ENCODE measurements around the gene N4BP3.

The N4BP3 gene

DNA sequence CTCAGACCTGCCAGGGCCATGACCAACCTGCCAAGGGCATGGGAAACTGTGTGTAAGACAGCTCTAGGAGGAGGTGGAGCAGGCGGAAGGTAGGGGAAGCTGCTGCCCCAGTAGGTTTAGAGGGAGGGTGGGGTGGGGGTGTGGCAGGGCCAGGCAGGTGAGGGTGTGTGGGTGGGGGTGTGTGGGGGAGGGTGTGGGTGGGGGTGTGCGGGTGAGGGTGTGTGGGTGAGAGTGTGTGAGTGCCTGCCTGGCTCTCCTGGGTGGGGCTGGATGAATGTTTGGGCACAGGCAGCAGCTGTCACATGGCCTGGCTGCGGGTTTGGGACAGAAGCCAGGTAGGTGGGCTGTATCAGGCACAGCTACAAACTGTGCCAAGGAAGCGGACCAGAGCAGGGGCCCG is 8.8 kb upstream of the N4BP3 start:
- no peak for DNase-seq

DNA sequence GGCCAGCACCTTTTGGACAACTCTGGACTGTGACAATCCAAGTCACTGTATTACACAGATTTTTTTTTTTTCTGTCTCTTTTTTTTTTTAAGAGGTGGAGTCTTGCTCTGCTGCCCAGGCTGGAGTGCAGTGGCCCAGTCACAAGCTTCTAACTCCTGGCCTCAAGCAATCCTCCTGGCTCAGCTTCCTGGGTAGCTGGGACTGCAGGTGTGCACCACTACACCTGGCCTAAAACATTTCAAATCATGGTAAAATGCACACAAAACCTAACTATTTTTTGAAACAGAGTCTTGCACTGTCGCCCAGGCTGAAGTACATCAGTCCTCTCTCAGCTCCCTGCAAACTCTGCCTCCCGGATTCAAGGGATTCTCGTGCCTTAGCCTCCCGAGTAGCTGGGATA is 7.2 kb upstream of the N4BP3 start:
- DNase-seq, result no peak

DNA sequence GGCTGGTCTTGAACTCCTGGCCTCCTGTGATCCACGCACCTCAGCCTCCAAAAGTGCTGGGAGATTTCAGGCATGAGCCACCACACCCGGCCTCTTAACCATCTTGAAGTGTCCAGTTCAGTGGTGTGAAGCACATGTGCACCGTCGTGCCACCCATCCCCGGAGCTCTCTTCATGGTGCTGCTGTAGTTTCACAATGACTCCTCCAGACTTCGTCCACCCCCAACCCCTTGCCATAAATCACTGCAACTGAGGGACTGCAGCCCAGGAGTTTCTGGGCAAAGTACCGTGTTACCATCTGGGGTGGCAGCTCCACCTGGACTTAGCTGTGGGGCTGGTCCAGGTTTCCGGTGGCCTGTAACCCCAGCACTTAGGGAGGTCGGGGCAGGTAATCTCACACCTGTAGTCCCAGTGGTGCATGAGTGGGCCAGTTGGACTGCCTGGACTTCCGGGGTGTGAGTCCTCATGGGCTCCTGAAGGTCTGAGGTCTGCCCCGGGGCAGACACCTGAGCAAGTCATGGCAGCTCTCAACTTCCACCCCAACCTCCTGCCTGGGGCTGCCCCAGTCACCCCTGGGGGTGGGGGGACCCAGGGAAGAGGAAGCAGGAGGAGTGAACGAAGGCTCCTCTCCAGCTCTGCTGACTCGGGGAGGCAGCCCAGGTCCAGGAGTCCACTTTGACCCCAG is 6.6 kb upstream of the N4BP3 start:
- DNase-seq, result no peak

DNA sequence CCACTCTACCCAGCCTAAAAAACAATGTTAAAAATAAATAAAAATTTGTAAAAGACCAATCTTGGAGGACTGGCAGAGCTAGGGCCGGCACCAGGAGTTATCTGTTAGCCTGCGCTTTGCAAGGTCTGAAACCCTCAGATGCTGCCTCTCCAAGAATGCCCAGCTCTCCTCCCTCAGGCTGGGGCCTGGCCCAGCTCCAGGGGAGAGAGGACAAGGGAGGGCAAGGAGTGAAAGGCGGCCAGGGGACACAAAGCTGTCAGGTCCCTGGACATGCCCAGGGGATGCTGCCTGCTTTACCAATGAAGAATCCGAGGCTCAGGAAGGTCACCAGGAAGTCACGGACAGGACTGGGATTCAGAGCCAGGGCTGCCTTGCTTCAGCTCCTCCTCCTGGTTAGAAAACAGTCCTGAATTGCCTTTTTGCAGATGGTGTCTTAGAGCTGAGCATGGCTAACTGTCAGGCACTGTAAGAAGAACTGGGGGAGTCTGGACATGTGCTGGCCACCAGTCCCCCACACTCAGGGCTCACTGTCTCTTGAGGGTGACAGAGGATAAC is 5.5 kb upstream of the N4BP3 start:
- DNase-seq, result no peak

DNA sequence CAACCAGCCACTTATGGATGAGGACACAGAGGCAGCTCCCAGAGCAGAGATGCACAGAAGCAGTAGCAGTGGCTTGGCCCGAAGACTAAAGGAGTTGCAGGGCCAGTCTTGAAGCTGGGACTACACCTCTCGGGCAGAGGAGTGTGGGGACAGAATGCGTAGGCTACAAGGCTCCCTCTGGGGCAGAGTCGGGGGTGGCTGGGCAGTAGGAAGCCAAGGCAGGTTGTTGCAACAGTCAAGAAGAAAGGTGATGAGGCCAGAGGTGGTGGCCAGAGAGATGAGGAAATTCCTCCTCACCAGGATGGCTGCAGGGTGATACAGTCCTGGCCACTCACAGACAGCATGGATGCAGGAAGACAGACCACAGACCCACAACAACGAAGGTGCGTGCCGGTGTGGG is 4.9 kb upstream of the N4BP3 start:
- DNase-seq, result no peak

DNA sequence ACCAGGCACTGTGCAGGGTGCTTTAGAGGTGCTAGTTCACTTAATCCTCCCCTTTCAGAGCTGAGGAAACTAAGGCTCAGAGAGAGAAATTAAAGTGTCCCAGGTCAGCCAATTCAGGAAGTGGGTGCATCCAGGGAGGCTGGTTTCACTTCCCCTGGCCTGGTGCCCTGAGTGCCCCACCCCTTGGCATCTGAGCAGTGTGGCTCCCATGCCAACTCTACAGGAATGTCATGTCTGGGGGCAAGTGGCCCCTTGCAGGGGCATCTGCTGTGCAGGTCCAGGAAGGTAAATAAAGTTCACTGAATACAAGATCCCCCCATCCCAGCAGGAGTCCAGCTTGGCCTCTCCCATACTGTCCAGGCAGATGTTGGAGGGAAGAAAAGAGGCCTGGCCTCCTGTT is 4.4 kb upstream of the N4BP3 start:
- peak; percentile 41 to 69 (median 52) for DNase-seq

DNA sequence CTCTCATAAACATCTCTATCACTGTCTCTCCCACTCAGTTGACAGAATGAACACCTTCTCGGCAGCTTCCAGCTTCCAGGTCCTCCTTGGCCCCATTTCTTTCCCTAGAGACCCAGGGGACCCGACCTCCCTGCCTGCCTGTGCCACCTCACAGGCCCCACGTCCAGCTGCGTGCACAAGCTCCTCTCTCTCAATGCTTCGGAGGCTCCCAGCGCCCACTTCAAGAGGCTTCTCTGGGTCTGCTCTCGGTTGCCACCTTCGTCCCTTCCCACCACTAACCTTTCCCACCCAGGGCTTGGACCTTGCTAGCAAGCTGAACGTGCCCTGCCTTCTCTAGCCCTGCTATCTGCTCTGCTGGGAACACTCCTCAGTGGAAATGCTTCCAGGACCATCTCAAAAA is 2.8 kb upstream of the N4BP3 start:
- DNase-seq, result no peak

DNA sequence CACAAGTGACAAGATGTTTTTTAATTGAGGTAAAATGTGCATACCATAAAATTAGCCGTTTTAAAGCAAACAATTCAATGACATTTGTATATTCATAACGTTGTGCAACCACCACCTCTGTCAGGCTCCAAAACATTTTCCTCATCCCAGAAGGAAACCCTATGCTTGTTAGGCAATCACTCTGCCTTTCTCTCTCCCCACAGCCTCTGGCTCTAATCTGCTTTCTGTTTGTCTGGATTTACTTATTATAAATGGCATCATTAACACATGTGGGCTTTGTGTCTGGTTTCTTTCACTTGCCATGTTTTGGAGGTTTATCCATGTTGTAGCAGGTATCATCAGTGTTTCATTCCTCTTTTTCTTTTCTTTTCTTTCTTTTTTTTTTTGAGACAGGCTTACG is 1.4 kb upstream of the N4BP3 start:
- no peak for DNase-seq

DNA sequence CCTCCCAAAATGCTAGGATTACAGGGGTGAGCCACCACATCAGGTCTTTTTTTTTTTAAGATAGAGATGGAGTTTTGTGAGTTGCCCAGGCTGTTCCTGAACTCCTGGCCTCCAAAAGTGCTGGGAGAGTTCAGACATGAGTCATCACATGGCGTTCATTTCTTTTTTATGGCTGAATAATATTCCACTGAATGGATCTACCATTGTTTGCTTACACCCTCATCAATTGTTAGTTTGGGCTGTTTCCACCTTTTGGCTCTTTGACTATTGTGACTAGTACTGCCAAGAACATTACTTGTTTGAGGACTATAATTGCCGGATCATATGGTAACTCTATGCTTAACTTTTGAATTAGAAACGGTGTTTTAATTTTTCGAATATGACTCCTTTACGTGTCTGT is 787 bp upstream of the N4BP3 start:
- no peak for DNase-seq

DNA sequence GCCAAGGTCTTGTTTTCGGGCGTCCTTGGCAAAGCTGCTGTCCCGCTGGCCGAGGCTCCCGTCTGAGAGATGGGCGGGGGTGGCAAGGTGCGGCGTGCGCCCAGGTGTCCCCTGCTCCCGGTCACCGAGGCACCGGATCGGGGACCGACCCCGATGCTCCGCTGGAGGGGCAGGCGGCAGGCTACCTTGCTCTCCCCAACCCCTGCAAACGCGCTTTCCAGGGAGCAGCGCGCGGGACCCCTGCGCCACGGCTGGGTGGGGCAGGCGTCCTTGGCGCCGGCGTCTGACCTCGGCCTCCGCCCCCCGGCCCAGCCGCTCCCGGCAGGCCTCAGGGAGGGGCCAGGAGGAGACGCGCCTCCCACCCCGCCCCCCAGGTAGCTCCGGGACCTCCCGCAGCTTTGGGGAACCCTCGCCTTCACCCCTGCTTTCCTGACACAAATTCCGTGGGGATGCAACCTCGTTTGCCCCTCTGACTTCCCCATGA is 551 bp downstream of the N4BP3 start:
- no peak for DNase-seq

DNA sequence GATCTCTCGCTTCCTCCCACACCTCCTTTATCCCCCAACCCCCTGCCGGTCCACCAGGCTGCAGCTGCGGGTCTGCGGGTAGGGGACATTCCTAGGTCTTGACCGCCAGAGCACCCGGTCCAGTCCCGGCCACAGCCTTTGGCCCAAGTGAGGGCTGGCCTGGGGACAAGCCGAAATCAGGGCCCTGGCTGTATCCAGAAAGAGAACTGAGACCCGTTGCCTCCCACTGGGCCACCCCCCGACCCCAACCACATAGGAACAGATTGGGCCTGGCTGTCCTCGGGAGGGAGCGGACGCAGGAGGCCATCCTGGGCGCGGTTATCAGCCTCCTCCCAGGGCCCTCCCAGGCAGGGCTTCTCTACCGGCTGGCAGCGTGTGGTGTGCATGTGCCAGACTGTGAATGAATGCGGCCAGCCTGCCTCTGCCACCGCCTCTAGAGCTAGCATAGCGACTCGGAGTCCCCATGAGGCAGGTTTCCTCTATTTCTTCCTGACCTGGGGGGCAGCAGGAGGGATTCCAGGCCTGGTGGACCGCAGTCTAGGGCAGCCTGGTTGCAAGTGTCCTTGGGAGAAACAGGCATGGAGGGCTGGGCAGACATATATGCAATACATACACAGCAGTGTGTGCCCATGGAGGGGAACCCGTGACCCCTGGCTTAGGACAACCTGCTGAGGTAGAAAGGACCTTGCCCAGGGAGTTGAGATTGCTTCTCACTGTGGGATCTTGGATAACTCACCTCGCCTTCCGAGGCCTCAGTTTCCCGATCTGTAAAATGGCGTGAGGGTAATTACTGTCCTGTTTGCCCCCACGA is 1.2 kb downstream of the N4BP3 start:
- DNase-seq, result peak in 1 of 4 experiments; percentile 31

DNA sequence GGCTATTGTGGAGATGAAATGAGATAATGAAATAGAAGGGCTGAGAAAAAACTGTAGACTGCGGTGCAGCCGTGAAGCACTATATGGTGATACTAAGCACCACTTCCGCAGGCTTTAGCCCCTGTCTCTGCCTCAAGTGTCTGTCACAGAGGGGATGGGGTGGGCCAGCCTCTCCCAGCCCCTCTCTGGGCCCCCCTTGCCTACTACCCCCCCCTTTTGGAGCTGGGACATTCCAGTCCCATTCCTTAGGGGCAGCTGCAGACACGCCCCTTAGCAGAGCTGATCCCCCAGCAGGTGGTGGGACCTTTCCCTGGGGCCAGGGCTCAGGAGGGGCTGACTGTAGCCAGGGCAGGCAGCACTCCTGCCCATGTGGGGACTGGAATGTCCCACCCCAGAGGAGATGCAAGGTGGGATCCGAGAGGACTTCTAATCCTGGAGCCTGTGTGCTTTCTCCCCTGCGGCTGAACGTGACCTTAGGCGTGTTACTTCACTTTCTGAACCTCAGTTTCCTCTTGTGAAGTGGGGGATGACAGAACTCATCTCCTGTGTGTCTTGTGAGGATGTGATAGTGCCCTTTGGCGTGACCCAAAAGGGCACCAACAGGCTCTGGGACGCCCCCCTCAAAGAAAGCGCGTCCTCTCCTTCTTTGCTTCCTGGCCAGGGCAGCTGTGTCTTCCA is 1.9 kb downstream of the N4BP3 start:
- no peak for DNase-seq

DNA sequence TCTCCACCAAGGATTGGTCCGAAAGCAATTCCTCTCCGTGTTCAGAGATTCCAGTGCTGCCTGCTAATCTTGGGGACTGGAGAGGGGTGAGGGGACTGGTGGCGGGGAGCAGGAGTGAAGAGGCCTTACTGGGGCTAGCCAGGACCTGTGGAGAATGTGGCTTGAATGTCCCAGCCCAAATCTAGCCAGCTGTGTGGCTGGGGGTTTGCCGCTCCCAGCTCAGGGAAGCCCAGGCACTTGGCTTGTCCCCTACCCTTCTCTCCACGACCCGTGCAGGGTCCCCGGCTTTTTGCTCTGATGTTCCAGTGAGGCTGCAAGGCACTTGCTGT is 2.4 kb downstream of the N4BP3 start:
- no peak for DNase-seq

DNA sequence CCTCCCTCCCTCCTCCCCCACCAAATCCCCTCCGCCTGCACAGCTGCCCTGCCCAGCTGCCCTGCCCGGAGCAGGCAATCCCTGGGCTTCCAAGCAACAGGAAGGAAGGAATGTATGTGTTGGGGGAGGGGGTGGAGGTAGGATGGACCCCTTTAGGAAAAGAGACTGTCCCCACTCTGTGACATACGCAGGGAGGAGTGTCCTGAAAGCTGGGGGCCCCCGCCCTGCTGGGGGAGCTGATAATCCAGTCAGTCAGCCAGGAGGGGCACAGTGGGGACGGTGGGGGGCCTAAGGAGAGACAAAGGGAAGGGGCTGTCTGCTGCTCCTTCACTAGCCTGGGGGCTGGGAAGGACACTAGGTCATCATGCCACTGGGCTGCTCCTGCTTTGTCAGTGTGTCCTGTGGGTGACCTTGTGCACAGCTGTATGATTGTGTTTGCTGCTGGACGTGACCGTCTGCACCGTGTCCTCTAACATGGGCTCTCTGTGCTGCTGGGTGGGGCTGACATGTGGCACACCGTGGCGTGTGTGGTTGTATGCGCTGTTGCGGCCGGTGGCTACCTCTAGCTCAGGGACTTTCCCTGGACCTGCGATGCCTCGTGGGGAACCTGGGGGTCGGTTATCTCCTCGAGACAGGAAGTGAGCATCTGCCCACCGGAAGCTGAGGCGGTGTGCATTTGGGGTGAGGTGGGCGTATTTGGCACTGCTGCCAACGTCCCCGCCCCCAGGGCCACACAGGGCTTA is 3.0 kb downstream of the N4BP3 start:
- peak in 3 of 4 experiments; percentile 26 to 36 (median 26) for DNase-seq

DNA sequence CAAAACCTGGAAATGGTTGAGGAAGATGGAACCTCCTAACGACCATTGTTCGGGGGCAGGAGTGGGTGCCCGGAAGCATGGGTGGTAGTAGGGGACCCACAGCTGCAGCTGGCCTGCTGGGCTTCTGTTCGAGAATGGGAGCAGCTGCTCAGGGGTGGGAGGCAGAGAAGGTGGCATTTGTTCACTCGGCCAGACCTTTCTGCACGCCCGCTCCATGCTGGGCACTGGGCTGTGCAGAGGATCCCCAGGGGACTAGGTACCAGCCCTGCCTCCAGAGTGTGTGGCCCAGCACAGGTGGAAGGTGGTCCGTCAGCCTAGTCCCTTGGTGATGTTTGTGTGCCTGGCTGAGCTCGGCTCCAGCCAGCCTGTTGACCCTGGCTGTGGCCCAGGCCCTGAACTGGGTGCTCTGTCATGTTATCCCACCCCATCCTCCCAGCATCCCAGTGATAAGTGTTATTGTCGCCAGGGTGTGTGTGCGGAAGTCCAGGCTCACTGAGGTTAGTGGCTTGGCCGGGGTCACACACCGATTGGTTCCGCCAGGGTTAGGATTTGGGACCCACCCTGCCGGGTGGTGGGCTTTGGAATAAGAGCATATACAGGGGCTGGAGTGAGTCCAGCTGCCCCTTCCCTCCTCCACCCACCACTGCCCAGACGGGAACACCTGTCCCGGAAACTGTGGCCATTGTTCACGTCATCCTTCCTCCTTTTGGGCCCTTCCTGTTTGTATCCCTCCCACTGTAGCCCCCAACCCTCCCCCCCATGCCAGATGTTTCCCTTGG is 4.8 kb downstream of the N4BP3 start:
- DNase-seq, result no peak

DNA sequence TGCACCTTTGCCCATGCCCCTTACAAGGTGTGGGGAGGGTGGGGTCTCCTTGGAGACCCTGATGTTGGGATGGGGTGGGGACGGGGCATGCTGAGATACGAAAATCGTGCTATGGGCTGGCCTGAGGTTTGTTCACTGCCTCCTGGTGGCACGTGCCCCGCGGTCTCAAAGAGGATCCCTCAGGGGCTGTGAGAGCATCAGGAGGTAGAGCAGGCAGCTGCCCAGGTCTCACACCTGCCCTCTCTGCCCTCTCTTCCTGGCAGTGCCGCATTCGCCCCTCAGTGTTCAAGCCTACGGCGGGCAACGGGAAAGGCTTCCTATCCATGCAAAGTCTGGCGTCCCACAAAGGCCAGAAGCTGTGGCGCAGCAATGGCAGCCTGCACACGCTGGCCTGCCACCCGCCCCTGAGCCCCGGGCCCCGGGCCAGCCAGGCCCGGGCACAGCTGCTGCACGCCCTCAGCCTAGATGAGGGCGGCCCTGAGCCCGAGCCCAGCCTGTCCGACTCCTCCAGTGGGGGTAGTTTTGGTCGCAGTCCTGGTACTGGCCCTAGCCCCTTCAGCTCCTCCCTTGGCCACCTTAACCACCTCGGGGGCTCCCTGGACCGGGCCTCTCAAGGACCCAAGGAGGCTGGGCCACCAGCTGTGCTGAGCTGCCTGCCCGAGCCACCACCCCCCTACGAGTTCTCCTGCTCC is 6.7 kb downstream of the N4BP3 start:
- DNase-seq, result no peak

DNA sequence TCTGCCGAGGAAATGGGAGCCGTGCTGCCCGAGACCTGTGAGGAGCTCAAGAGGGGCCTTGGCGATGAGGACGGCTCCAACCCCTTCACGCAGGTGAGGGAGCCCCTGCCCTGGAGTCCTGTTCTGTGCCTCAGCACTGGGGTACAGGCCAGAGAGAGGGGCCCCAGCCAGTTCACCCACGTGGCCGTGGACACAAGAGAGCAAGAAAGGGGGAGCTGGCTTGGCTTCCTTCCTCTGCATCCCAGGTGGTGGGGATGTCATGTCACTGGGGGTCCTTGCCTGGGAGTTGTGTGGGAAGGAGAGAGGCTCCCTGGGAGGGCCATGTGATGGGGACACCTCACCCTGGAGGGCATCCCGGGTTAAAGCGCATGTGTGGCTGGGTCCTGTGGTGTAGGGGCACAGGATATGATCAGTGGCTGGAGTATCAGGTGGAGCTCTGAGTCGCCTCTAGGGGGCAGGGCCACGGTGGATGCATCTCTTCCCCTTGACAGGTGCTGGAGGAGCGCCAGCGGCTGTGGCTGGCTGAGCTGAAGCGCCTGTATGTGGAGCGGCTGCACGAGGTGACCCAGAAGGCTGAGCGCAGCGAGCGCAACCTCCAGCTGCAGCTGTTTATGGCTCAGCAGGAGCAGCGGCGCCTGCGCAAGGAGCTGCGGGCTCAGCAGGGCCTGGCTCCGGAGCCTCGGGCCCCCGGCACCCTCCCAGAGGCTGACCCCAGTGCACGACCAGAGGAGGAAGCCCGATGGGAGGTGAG is 7.5 kb downstream of the N4BP3 start:
- DNase-seq, result peak in 3 of 4 experiments; percentile 41 to 70 (median 50)

DNA sequence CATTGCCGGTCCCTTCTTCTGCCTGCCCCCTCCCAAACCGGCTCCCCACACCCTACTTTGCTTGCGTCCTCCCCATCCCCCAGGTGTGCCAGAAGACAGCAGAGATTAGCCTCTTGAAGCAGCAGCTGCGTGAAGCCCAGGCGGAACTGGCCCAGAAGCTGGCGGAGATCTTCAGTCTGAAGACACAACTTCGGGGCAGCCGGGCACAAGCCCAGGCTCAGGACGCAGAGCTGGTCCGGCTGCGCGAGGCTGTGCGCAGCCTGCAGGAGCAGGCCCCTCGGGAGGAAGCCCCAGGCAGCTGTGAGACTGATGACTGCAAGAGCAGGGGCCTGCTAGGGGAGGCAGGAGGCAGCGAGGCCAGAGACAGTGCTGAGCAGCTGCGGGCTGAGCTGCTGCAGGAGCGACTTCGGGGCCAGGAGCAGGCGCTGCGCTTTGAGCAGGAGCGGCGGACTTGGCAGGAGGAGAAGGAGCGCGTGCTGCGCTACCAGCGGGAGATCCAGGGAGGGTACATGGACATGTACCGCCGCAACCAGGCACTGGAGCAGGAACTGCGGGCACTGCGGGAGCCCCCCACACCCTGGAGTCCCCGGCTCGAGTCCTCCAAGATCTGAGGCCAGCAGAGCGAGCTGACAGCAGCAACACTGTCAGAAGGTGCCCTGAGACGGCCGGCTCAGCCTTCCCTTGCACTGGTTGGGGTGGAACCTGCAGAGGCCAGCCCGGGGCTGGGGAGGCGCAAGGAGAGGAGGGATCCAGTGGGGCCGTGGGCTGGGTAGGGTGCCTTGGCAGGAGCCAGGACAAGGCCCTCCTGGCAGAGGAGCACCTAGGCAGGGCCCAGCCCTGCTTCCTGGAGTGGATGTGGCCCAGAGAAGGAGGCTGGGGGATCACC is 8.3 kb downstream of the N4BP3 start:
- no peak for DNase-seq

DNA sequence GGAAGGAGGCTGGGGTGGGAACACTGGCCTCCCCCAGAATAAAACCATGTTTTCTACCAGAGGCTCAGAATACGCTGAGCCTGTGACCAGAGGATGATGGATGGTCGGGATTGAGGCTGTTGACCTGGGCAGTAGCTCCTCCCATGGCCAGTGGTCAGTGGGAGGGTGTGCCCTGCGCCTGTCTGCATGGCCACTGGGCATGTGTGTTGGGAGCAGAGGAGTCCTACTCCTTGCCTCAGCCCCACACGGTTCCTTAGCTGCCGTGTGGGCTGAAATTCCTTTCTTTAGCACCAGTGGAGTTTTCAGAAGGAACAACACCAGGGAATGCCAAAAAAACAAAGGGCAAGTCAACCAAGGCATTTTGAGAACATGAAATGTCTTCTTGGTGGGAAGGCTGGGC is 9.0 kb downstream of the N4BP3 start:
- no peak for DNase-seq
